HG03521 (cell line): ENCODE measurements around the gene GDF11.

ENCODE experiments used
- ATAC-seq: cut with Tn5 transposase; IDR thresholded peaks from one replicate; pipeline ENCODE4 v1.9.1; 2021; ENCODE audit warnings: mild to moderate bottlenecking, moderate library complexity; ENCODE audit not compliant: unreplicated experiment

Gene GDF11

DNA sequence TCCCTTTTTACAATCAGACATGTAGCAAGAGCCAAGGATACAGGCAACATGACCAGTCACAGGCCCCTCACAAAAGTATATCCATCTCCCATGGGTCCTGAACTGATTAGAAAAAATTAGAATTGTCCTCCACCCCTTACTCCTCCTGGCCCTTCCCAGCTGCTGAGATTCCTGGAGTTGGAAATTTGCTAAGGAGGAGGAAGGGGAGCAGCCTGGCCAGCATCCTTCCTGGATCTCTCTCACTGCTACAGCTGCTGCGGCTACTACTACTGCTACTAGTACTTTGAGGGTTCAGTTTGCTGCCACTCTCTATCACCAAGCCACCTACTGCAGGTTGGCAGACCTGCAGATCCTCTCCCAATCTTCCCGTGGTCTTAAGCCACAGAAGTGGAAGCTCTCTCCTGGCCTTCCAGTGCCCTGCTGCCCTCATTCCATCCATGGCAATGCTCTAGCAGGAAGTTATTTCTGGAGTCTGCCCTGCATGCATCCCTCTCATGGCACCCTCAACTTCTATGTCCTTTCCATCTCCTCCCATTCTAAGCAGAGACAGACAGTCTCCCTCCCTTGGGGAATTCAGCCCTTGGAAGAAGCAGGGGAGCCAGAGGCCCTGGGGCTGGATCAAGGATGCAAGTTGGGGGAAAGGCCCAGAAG lies 36.2 kb upstream of the GDF11 start:
- ATAC-seq: no peak

DNA sequence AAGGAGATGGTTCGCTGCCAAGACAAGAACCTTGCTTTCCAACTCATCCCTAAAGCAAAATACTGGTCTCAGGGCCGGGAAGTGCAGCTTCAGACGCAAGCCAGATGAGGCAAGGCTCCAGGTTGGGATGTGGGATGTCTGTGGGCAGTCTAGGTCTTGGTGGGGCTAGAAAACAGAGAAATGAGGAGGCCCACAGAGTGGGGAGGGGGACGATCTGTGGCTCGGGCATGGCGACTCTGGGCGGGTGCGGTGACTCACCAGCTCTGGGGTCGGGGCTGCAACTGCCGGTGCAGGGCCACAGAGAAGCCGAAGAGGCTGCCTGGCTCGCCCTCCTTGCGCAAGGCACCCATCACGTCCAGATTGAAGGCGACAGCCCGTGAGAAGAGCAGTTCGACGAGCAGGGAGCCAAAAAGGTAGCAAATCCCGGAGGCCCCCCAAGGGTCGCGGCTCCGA lies 35.7 kb upstream of the GDF11 start:
- ATAC-seq: no peak

DNA sequence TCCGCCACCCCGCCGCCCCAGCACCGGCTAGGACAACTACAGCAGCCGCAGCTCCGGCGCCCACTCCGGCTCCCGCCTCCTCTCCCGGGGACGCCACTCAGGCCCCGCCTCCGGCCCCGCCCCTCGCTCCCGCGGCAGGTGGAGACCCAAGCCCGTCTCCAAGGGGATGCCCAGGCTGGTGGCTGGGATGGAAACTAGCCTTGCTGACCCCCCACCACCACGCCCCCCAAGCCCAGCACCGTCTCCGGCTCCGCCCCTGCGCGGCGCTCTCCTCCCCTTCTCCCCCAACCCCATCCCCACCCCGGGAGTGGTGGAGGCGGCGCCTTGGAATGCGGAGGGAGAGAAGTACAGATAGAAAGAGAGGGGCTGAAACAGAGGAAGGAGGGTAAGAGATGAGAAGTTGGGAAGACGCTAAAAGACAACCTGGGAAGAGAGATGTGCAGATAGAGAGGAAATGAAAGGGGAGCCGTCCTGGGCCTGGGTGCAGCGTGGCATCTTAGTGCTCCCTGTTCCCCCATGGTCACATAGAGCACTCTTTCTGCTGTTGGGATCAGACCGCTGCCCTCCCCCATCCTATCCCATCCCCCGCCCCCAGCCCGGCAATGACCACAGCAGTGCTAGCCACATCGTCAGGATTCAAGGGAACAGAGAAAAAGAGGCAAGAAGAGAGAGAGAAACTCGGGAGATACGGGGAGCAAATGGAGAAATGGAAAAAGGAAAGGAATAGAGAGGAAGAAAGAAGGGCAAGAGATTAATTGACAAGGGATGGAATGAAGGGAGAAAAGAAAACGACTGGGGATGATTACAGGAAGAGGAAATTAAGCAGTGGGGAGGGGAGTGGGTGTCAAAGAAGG lies 34.9 kb upstream of the GDF11 start, which contains the start of gene ITGA7:
TSS of gene ITGA7 (minus strand) at position 64 of the 854 bp plus-strand sequence. CDS start 222 bp downstream, outside the sequence.
- no peak for ATAC-seq

DNA sequence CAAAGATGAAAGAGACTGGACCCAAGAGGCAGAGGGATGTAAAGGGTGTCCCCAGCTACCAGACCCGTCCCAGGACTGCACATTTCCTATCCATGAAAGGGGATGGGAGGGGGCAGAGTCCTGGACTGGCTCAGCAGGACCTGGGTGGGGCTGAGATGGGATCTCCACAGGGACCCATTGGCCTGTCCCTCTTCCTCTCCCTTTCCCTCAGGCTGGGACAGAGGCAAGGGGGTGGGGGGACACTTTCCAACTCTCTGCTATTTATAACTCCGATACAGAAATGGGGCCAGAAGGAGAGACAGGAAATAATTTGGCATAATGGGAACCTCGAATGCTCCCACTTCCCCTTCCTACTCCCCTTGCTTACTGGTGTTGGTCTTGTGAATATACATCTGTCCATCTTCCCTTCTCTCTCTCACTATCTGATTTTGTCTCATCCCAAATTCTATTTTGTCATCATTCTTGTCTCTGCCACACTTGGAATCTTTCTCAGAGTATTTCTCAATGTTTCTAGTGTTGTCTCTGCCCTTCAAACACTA lies 34.2 kb upstream of the GDF11 start:
- no peak for ATAC-seq

DNA sequence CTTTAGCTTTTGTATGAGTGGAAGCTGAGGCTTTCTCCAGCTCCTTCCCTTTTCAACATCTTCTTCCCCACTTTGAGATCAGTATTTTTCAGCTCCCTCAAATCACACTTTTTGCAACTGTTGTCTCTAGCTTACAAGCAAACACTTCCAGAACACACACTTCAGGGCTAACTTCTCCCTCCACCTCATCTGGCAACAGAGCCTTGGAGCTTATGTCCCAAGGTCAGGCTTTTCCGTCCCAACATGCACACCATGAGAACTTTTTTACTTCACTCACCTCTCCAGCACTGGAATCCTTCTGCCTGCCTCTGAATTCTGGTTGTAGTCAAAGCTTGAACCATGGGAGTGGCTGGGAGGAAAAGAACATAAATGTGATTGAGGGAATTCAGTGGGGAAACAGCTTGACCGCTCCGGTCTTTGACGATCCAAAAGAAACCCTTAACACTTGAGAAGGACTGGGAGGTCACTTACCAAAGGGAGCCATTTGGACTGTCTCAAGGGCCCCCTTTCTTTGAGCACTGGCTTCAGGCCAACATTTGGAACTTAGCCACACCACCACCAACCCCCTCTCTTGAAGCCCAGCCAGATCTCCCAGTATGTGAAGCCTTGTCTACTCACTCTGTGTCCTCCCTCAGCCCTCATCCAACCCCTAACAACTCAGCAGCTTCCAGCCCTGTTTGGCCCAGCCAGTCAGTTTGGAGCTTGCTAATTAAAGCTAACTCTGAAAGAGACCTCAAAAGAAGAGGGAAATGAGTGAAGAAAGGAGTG lies 31.0 kb upstream of the GDF11 start:
- no peak for ATAC-seq

- ATAC-seq: no peak
These were observed 30.1 kb upstream of the GDF11 start for GRCh38 chr12:55712700-55713415.

- no peak for ATAC-seq
These were observed 29.2 kb upstream of the GDF11 start for GRCh38 chr12:55713721-55714120.

DNA sequence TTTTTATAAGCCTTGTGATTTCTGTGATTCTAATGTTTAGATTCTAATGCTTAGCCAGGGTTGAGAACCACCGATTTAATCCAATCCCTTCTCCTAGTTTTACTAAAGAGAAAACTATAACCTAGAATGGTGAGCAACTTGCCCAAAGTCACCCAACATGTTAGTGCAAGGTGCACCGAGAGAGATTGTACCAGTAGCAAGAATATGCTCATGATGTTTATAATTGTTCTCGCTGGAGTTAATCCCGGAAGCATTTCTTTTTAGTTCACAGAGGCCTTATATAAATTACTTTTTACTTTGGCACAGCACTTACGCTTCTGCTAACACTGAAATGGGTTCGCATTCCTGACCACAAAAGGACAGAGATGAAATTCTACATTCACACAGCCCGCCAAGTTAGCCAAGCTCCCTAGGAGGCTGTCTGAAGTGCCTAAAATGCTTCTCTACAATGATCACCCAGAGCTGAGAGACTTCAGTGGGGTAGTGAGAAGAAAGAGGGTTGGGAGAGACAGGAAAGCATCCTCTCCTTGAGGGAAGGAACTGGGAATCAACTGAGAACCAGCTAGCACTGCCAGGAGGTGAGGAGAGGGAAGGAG lies 27.7 kb upstream of the GDF11 start:
- ATAC-seq: no peak

DNA sequence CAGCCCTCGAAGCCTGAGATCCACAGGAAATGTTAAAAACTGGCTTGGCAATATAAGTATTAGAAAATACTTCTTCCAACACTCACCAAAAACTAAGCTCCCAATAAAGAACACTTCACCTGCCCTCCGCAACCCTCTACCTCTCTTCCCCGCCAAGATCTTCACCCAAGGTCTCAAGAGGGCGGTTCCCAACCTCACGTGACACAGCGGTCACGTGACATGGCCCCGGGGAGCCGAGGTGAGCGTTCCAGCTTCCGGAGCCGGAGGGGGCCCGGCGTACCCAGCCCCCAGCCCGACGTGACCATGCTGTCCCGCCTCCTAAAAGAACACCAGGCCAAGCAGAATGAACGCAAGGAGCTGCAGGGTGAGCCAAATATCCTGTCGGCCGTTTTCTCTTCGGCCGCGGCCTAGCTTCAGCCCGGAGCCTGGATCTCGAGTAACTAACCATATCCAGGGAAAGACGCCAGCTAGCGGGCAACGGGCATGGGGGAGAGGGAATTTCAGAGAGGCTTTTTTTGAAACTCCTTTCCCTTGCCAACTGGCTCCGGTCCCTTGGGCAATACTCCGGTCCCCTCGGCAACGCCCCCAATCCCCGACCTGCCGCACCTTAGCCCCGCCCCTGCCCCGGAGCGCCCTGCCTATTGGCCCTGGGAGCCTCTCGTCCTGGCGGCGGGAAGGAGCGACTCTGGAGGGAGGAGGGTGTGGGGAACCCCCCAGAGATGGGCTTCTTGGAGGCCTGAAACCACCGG lies 26.9 kb upstream of the GDF11 start, which contains the start of gene BLOC1S1:
TSS of gene BLOC1S1 (plus strand) at position 214 of the 749 bp plus-strand sequence. CDS start at position 220, 6 bp downstream.
- ATAC-seq: peak; percentile 93

GRCh38 chr12:55716582-55716957 lies 26.4 kb upstream of the GDF11 start:
- ATAC-seq: peak; percentile 24

- ATAC-seq: no peak
These were observed 25.6 kb upstream of the GDF11 start for GRCh38 chr12:55717011-55718007.

- no peak for ATAC-seq
These were observed 24.9 kb upstream of the GDF11 start for GRCh38 chr12:55718015-55718414.

- no peak for ATAC-seq
These were observed 24.2 kb upstream of the GDF11 start for GRCh38 chr12:55718624-55719275.

DNA sequence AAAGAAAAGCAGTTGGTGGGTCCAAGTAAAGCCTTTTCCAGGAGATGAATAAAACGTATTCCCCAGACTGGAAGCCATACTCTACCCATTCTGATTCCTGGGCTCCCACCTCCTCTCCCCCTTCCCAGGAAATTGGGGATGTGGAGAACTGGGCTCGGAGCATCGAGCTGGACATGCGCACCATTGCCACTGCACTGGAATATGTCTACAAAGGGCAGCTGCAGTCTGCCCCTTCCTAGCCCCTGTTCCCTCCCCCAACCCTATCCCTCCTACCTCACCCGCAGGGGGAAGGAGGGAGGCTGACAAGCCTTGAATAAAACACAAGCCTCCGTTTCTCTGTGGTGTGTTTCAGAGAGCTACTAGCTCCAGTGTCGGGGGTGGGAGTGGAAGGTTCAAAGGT lies 23.6 kb upstream of the GDF11 start:
- no peak for ATAC-seq

DNA sequence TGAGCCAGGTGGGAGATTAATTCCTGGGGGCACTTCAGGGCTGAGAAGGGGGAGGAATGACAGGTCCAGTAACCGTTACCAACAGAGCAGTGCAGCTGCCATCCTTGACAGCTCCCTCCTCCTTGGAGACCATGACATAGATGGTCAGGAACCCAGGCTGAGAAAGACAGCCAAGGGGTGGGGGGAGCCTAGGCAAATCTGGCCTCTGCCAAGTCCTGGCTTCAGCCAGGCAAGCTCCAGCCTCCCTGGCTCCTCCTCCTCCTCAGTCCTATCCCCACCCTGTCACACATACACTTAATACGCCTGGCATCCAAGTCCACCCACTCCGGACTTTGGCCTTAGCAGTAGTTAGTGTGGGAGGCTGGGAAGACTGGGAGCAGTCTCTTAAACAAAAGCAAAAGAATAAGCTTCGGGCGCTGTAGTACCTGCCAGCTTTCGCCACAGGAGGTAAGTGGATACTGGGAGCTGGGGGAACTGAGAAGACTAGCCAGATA lies 22.8 kb upstream of the GDF11 start, which contains the start of gene RDH5:
TSS of gene RDH5 (plus strand) at position 323 of the 494 bp plus-strand sequence. CDS start 792 bp downstream, outside the sequence.
- ATAC-seq: no peak

DNA sequence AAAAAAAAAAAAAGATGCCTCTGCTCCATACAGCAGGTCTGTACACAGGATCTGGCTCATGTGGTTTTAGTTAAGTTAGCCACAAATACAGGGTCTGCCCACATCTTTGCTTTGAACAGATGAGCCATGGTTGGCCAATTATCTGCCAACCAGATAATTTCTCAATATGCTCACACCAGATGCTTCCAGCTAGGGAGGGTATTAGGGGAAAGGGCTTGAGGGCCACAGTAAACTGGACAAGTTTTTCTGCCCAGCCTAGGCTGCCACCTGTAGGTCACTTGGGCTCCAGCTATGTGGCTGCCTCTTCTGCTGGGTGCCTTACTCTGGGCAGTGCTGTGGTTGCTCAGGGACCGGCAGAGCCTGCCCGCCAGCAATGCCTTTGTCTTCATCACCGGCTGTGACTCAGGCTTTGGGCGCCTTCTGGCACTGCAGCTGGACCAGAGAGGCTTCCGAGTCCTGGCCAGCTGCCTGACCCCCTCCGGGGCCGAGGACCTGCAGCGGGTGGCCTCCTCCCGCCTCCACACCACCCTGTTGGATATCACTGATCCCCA lies 22.0 kb upstream of the GDF11 start:
- ATAC-seq: no peak
